GM19043 (cell line): ENCODE results near the gene FAM193A.
"Not testable (repeated sequence)": the region's sequence is repeated elsewhere in the genome, so short reads cannot be mapped to it uniquely, and the experiment has no call there.

Source experiments
- ATAC-seq: cut with Tn5 transposase; IDR thresholded peaks from one replicate; pipeline ENCODE4 v1.9.1; 2021; ENCODE audit warnings: low read depth; ENCODE audit not compliant: unreplicated experiment

FAM193A gene

DNA sequence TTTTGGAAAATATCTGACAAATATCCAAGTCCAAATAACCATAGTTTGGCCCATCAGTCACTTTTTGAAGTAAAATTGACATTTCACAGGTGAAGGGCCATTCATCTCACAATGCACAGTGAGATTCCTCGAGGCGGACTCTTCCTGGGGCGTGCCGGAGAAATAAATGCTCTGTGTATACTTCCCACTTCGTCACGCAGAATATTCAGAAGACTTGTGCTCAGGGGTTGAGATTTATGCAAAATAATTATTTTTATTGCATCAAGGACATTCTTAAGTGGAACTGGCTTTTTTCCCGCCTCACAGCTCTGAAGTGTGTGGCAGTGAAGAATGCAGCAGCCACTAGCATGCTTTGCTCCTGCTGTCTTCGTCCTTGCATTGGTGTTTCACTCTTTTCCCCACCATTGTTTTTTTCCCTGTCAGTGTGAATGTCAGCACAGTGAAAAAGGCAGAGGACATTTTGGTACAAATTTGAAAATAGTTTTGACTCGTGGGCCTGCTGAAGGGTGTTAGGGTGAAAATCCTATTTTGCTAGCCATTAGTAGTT is 70.6 kb downstream of the FAM193A start:
- no peak for ATAC-seq

DNA sequence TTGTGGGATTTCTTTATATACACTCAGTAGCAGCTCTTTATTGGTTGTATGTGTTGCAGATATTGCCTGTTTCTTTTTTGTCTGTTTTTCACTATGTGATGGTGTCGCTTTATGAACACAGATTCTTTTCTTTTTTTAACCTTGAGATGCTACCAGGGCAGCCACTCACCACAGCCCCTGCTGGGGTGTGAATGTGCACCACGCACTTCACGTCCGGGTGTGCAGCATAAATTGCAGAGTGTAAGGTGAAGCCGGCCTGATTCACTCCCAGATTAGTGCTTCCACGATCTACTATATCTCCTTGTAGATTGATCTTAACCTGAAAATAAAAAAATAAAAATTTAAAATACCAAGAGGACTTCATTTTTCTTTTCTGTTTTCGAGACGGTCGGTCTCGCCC is 71.4 kb downstream of the FAM193A start:
- ATAC-seq: no peak

DNA sequence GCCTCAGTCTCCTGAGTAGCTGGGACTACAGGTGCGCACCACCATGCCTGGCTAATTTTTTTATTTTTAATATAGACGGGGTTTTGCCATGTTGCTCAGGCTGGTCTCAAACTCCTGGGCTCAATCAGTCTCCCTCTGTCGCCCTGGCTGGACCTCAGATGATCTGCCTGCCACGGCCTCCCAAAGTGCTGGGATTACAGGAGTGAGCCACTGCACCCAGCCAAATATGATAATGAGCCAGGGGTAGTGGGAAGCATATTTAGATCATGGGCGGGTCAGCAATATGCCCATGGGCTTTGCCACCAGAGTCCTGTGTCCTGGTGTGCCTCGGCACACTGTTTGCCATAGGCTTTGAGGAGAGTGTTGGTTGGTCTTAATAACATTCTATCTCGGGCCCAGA is 71.8 kb downstream of the FAM193A start:
- ATAC-seq: no peak

DNA sequence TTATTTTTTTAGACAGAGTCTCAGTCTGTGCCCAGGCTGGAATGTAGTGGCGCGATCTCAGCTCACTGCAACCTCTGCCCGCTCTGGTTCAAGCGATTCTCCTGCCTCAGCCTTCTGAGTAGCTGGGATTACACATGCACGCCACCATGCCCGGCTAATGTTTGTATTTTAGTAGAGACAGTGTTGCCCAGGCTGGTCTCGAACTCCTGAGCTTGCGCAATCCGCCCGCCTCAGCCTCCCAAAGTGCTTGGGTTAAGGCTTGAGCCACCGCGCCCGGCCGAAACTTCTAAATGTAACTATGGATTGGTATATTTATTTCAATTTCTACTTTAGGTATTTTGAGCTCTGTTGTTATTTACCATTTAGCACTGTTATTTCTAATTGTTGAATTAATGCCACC is 79.4 kb downstream of the FAM193A start:
- ATAC-seq: no peak

DNA sequence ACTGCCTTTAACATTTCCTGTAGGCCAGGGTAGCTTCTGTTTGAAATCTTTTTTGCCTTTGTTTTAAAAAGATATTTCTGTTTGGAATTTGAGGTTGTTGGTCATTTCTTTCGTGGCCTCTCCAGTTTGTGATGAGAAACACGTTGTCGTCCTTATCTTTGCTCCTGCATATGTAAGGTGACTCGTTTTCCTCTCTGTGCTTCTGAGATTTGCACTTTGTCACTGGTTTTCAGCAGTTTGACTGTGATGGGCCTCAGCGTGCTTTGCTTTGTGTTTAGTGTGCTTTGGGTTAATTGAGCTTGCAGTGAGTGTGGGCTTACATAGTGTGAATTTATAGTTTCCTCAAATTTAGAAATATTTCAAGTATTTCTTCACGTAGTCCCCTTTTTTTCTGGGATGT is 81.5 kb downstream of the FAM193A start:
- ATAC-seq: no peak

DNA sequence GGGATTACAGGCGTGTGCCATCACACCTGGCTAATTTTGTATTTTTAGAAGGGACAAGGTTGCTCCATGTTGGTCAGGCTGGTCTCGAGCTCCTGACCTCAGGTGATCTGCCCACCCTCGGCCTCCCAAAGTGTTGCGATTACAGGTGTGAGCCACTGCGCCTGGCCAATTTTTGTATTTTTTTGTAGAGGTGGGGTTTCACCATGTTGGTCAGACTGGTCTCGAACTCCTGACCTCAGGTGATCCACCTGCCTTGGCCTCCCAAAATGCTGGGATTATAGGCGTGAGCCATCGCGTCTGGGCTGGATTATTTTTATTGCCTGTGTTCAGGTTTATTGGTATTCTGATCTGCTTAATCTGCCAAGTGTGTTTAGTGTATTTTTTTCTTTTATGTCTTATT is 82.3 kb downstream of the FAM193A start:
- not testable (repeated sequence) for ATAC-seq

DNA sequence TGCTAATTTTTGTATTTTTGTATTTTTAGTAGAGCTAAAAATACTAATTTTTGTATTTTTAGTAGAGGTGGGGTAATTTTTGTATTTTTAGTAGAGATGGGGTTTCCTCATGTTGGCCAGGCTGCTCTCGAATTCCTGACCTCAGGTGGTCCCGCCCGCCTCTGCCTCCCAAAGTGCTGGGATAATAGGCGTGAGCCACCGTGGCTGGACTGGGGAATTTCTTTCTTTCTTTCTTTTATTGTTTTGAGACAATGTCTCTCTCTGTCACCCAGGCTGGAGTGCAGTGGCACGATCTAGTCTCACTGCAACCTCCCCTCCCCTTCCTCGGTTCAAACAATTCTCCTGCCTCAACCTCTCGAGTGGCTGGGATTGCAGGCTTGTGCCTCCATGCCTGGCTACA is 83.0 kb downstream of the FAM193A start:
- ATAC-seq: no peak

DNA sequence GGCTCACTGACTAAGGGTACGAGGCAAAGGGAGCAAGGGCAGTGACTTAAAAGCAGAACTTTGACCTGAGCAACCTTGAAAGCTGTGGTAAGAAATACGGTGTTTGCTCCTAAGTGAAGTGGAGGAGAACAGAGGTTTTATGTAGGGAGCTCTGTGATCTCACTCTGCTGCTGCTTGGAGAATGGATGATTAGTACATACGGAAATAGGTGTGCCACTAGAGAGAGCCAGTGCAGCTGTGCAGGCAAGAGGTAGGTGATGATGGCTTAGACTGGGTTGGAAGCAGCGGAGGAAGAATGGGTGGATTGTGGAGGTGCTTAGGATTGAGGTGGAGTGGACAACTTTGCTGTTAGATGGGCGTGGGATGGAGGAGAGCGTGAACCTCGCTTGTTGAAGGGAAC is 85.0 kb downstream of the FAM193A start:
- ATAC-seq: no peak

DNA sequence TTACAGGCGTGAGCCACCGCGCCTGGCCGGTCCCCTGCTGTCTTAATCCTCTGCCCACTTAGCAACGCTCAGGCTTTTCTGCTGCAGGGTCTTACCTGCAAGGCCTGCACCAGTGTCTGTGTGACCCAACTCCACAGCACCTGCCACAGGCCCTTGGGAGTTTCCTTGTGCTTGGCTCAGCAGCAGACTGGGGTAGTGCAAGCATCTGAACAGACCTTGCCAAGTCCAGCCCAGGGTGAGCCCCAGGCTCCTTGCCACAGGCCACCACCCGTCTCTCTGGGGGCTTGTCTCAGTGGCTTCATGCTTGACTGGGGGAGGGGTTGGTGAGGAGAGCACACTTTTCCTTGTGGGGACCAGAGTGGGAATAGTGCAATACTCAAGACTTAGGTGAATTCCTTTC is 87.0 kb downstream of the FAM193A start:
- ATAC-seq: no peak

DNA sequence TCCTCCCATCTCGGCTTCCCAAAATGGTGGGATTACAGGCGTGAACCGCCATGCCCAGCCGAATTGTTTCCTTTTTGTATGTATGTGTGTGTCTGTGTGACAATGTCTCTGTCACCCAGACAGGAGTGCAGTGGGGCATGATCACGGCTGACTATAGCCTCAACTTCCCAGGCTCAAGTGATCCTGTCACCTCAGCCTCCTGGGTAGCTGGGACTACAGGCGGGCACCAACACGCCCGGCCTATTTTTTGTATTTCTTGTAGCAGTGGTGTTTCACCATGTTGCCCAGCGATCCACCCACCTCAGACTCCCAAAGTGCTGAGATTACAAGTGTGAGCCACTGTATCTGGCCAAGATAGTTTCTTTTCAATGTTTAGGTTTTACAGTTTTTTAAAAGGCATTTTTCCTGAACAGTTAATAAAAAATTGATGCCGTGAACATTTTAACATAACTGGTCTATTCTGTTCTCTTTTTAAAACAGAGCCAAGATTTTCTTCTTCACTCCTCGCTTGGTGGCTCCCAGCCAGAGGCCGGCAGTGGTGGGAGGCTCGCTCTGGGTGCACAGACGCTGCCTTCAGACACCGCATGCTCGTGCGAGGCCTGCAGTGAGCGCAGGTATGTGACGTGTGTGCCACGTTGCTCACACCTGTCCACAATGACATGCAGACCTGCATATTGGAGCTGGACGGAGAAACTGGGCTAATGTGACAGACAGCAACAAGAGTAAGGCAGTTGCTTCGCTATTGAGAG is 88.5 kb downstream of the FAM193A start:
- ATAC-seq: no peak

DNA sequence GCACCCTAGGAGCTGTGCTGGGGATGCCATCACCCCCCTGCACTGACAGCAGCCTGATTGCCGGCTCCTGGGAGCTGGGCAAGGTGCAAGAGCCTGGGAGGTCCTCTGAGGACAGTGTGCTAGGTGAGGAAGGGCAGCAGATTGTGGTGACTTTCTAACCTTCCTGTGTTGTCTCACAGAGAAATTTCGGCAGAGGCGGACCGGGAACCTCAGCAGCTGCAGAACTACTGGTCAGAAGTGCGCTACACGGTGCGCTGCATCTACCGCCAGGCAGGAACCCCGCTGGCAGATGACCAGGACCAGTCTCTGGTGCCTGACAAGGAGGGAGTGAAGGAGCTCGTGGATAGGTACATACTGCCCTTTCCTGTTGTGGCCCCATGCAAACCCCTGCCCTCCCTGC is 89.8 kb downstream of the FAM193A start:
- no peak for ATAC-seq

DNA sequence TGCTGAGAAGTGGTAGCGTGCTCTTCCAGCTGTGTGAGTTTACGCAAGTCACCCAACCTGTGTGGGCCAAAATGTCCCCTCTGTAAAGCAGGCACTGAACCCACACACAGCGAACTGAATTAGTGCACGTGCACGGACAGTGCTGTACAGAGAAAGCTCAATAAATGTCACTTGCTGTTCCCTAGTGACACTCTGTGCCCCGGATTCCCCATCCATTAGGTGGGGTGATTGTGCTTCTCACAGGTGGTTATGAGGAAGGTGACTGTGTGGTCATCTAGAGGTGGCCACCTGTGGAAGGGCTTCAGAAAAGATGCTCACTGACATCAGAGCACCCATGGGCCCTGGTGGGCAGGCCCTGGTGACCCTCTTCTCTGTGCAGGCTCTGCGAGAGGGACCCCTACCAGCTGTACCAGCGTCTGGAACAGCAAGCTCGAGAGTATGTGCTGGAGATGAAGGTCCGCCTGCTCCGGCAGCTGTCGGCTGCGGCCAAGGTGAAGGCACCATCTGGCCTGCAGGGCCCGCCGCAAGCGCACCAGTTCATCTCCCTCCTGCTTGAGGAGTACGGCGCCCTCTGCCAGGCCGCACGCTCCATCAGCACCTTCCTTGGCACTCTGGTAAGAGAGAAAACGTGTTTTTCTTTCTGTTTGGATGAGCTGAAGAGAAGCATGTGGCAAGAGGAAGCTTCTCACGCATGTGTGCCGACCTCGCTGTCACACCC is 94.3 kb downstream of the FAM193A start:
- no peak for ATAC-seq

DNA sequence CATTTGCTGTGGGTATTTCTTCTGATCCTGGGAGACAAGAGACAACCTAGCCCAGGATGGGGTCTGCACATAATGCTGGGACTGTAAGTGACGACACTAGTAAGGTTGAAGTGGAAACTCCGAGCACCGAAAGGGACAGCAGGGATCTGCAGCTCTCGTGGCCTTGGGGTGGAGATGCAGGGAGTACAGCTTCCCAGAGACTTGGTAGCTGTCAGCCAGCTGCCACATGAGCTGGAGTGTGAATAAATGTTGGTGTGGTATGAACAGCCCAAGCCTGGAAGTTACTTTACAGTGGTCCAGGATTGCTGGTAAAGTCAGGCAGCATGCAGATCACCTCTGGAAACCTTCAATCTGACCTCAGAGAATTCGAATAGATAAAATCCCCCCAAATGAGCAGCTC is 97.6 kb downstream of the FAM193A start:
- no peak for ATAC-seq

DNA sequence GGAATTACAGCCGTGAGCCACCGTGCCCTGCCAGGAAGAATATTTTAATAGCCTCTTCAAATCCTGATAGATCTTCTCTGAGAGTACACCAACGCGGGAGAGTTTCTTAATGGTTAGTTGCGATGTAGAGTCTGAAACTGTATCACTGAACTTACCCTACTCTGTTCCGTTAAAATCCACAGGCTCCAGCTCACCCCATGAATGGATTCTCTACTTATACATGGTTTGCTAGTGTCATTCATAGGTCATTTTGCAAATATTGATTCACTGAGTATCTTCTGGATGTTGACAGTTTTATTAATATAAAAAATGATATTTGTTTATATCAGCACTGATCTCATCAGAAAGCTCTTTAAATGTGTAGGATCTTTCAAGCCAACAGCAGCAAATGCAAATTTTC is 99.9 kb downstream of the FAM193A start:
- no peak for ATAC-seq

DNA sequence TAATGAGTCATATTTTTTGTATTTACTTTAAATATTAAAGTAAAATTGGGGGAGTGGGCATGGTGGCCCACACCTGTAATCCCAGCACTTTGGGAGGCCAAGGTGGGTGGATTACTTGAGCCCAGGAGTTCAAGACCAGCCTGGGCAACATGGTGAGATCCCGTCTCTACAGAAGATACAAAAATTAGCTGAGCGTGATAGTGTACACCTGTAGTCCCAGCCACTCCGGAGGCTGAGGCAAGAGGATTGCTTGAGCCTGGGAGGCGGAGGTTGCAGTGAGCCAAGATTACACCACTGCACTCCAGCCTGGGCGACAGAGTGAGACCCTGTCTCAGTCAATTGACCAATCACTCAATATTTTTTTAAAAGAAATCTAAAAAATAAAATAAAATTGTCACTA is 100.5 kb downstream of the FAM193A start:
- ATAC-seq: not testable (repeated sequence)

DNA sequence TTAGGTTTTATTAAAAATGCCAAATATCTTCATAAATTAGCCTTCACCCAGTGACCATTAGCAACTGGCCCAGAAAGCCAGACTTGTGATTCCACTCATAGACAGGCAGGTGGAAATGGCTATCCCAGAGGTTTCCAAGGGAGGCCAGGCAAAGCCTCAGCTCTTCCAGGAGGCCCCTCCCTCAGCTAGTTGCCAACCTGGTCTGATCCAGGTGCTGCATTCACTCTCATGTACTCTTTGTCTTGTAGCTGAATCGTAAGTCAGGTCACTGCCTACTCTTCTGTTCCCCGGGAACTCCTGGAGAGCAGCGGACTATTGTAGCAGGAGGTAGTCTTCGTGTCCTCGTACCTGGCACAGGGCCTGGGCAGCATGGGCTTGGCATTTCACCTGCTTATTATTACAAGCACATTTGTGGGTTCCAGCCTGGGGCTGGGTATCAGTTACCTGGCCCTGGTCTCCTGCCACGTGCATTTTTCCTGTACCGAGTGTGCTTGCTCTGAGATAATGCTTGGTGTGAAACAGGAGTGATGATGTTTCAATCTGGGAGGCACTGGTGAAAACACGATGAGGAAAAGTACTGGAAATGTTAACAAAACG is 101.6 kb downstream of the FAM193A start:
- ATAC-seq: no peak

DNA sequence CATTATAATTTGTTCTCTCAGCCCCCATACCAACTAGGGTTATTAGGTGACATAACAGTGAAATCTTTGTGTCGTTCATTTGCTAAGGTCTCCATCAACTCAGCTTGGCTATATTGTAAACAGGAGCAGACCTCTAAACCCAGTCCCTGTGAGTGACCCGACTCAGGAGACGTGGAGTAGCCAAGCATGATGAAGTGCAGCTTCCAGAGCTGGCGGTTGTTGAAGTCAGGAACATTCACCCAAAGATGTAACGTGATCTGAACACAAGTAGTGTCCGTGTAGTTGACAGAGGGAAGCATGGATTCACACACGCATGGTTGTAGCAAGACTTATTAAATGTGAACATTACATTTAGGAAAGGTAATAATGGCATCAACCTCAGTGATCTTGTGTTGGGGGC is 102.3 kb downstream of the FAM193A start:
- ATAC-seq: no peak

DNA sequence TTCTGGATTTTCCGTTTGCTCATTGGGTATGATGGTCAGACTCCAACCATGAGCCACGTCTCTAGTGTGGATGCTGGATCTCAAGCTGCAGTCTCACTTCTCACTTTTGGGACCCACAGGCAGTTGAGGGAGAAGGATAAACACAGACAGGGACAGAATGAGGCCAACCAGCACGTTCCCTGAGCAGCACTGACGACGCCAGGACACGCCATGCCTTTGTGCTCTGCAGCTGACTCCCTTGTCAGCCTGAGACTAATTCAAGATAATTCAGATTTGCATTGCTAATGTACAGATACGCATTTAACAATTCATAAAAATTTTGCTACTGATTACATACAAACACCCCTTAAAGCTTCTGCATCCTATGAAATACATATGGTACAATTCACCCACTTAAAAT is 106.5 kb downstream of the FAM193A start:
- no peak for ATAC-seq

DNA sequence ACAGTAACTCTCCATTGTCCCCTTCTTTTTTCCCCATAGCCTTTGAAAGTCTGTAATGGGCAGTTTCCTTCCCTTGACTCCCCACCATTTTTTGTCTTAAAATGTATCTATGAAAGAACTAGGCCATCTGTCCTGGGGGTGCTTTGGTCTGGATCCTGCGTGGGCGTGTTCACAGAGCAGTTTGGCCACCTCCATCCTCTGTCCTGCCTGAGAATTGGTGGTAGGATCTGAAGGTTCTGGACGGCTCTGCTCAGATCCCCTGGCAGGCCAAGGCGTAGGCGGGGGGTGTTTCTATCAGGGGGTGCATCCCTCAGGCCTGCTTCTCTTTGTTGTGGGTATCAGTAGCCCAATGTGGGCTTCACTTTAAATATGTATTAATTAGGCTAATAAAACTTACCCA is 107.1 kb downstream of the FAM193A start:
- no peak for ATAC-seq

DNA sequence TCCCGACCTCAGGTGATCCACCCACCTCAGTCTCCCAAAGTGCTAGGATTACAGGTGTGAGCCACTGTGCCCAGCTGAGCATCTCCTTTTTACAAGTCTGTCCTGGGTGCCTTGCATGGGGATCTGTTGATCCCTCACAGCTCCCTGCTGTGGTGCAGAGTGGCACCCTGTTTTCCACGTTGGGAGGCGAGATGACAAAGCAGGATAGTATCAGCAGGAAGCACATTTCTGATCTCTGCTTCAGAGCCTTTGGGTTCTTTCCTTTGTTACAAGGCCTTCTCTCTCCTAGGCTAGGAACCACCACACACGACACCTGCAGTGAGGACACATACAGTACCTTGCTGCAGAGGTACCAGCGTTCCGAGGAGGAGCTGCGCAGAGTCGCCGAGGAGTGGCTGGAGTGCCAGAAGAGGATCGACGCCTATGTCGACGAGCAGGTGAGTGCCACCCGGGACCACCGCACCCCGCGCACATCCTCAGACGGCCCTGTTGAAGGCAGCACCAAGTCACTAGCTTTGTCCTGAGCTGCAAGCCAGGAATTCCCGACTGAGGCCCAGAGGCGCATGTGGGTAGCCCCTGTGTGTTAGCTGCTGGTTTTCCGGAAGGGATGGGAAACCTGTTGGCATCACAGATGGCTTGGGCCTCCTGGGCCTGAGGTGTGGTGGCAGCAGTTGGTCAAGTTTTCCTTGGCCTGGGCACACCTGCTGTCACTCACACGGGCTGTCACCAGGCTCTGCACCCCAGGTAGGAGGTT is 110.1 kb downstream of the FAM193A start:
- ATAC-seq: no peak
